Sigmoid colon (tissue), 7 donors: ENCODE measurements around the gene NDOR1. TPM values are rescaled to one million over a fixed set of nuclear protein-coding genes. Genes with fewer than 3 reads are reported as not detected.

Experiments
- DNase-seq: peaks from one replicate; pipeline ENCODE4 v3.0.0-alpha.2; 2019
- H3K27ac ChIP-seq, 4 donors: fragments of 200-600 bp; sonication (generic); one replicate each; pipeline ENCODE4 v1.5.1; 2016 to 2019; ENCODE audit warnings: mild to moderate bottlenecking in 1 of 4
- H3K27me3 ChIP-seq, 3 donors: fragments of 200-600 bp; sonication (generic); one replicate each; pipeline ENCODE4 v1.5.1; 2019; ENCODE audit warnings: mild to moderate bottlenecking in 1 of 3
- H3K36me3 ChIP-seq, 4 donors: fragments of 200-600 bp; sonication (generic); one replicate each; pipeline ENCODE4 v1.5.1; 2016 to 2019
- H3K4me1 ChIP-seq, 4 donors: fragments of 200-600 bp; sonication (generic); one replicate each; pipeline ENCODE4 v1.5.1; 2017 to 2019
- H3K4me3 ChIP-seq, 4 donors: fragments of 200-600 bp; sonication (generic); one replicate each; pipeline ENCODE4 v1.5.1; 2017 to 2019; ENCODE audit warnings: mild to moderate bottlenecking in 2 of 4, moderate library complexity in 1 of 4
- H3K9me3 ChIP-seq, 4 donors: fragments of 200-600 bp in 3 of 4; sonication (generic) in 3 of 4; one replicate each; pipeline versions ENCODE4 v1.5.1 to v1.6.1; 2013 to 2019
- CTCF ChIP-seq, 4 experiments: fragments of 450-650 bp in 3 of 4; fragments of 200-600 bp in 1 of 4; IDR thresholded peaks; one replicate each; pipeline ENCODE4 v1.5.1; 2016 to 2019; ENCODE audit warnings: antibody characterized with exemption in 4 of 4, mild to moderate bottlenecking in 3 of 4, moderate library complexity in 2 of 4
- EP300 ChIP-seq, 4 donors: sonication (generic); formaldehyde crosslinking; IDR thresholded peaks; one replicate each; pipeline ENCODE4 v1.6.1; 2017; ENCODE audit warnings: antibody characterized with exemption in 4 of 4
- POLR2A ChIP-seq, 2 donors: fragments of 450-650 bp; IDR thresholded peaks; one replicate each; pipeline ENCODE4 v1.6.1; 2016; ENCODE audit warnings: antibody characterized with exemption in 2 of 2, mild to moderate bottlenecking in 2 of 2, moderate library complexity in 2 of 2
- POLR2AphosphoS5 ChIP-seq, 4 donors: sonication (generic); formaldehyde crosslinking; IDR thresholded peaks; one replicate each; pipeline ENCODE4 v1.6.1; 2017; ENCODE audit warnings: antibody characterized with exemption in 4 of 4
- WGBS, 2 donors: extraction: QIAGEN DNeasy Blood & Tissue Kit; methylation state at CpG; one replicate each; pipeline ENCODE4 v1.1.7; 2013; 5-methylcytosine and 5-hydroxymethylcytosine counted together
- intact Hi-C: fragments of 100-400 bp; cut with DNase I; formaldehyde crosslinking; loops from one replicate; pipeline ENCODE4 v1.15.1; 2023
- polyA plus RNA-seq, 3 donors: library from polyadenylated mRNA; stranded (reverse); fragments of 200-250 nt; gene quantifications; one replicate each; pipeline ENCODE4 v1.2.3, GENCODE V29; 2013
- total RNA-seq, 4 donors: library from RNA; depleted of rRNA; stranded (reverse); fragments of >200 nt; gene quantifications; one replicate each; pipeline ENCODE4 v1.1.0, GENCODE V29; 2016
- donor health status: healthy with polysubstance abuse.
- donor health status: Bipolar disorder and iron deficiency.
- donor health status: healthy.

NDOR1 gene
- total and polyA plus RNA-seq, 7 donors, result 3.8 to 20.2 (median 5.4) TPM

- TF ChIP-seq POLR2A (IDR thresholded peaks at IDR 0.05), result no peak
- TF ChIP-seq POLR2AphosphoS5 (IDR thresholded peaks at IDR 0.05), result no peak
- no peak for TF ChIP-seq EP300 (IDR thresholded peaks at IDR 0.05)
- no peak for TF ChIP-seq CTCF (IDR thresholded peaks at IDR 0.05)
- Histone ChIP-seq H3K4me3 (no peak overlapping the region), H3K36me3 (peaks cover 0 to 3% (median 0%) of the 10 kb centered on the region in 4 donors), H3K9me3 (no peaks in the 10 kb centered on the region), H3K27me3 (no peaks in the 10 kb centered on the region), H3K4me1 (peaks cover 0 to 77% (median 73%) of the 10 kb centered on the region in 4 donors), H3K27ac (no peak overlapping the region)
- WGBS, 2 donors, result 83 to 91% methylated on average over 8 of the region's 8 CpGs
- intact Hi-C loops, result no loop called here
- no peak for DNase-seq
Measured at GRCh38 chr9:137202966-137203365, 2.5 kb upstream of the NDOR1 start.

- intact Hi-C loops, result loop anchor here (2.0 to 5.0 kb wide), 2 partner anchors 16 to 48 kb away; partner anchors contain the start of genes ANAPC2, SSNA1 and STPG3
- Histone ChIP-seq H3K4me1 (peaks cover 0 to 59% (median 56%) of the 10 kb centered on the region in 4 donors), H3K9me3 (no peaks in the 10 kb centered on the region), H3K27ac (peak overlapping the region; percentile 79 to 90 (median 86)), H3K4me3 (peak overlapping the region; percentile 66 to 99 (median 88)), H3K36me3 (peaks cover 0 to 8% (median 0%) of the 10 kb centered on the region in 4 donors), H3K27me3 (no peaks in the 10 kb centered on the region)
- TF ChIP-seq POLR2A (IDR thresholded peaks at IDR 0.05) (no peak), CTCF (IDR thresholded peaks at IDR 0.05) (no peak), POLR2AphosphoS5 (IDR thresholded peaks at IDR 0.05) (no peak), EP300 (IDR thresholded peaks at IDR 0.05) (no peak)
- DNase-seq, result no peak
- 4 to 16% methylated on average over 21 of the region's 21 CpGs for WGBS, 2 donors
Measured at GRCh38 chr9:137204731-137205125, 772 bp upstream of the NDOR1 start.

GRCh38 chr9:137206602-137207001, 1.1 kb downstream of the NDOR1 start:
- Histone ChIP-seq H3K9me3 (no peaks in the 10 kb centered on the region), H3K27ac (no peak overlapping the region), H3K4me3 (peak overlapping the region in 2 of 4 donors; percentile 93 to 99), H3K4me1 (peaks cover 0 to 50% (median 48%) of the 10 kb centered on the region in 4 donors), H3K36me3 (peaks cover 0 to 8% (median 0%) of the 10 kb centered on the region in 4 donors), H3K27me3 (no peaks in the 10 kb centered on the region)
- DNase-seq, result no peak
- TF ChIP-seq CTCF (IDR thresholded peaks at IDR 0.05) (no peak), POLR2A (IDR thresholded peaks at IDR 0.05) (no peak), EP300 (IDR thresholded peaks at IDR 0.05) (no peak), POLR2AphosphoS5 (IDR thresholded peaks at IDR 0.05) (no peak)
- 65 to 85% methylated on average over 7 of the region's 7 CpGs for WGBS, 2 donors
- intact Hi-C loops, result loop anchor here (5.0 kb wide), 1 partner anchor 46 kb away; the partner anchor contains the start of gene STPG3

GRCh38 chr9:137211532-137211931, 6.0 kb downstream of the NDOR1 start:
- Histone ChIP-seq H3K36me3 (peaks cover 0 to 23% (median 0%) of the 10 kb centered on the region in 4 donors), H3K4me1 (peaks cover 0 to 7% (median 7%) of the 10 kb centered on the region in 4 donors), H3K27me3 (no peaks in the 10 kb centered on the region), H3K27ac (no peak overlapping the region), H3K9me3 (no peaks in the 10 kb centered on the region), H3K4me3 (no peak overlapping the region)
- no peak for DNase-seq
- whole genome bisulfite sequencing, 2 donors, result 86 to 91% methylated on average over 13 of the region's 13 CpGs
- intact Hi-C loops, result no loop called here
- TF ChIP-seq CTCF (IDR thresholded peaks at IDR 0.05) (no peak), POLR2A (IDR thresholded peaks at IDR 0.05) (no peak), EP300 (IDR thresholded peaks at IDR 0.05) (no peak), POLR2AphosphoS5 (IDR thresholded peaks at IDR 0.05) (no peak)

GRCh38 chr9:137212520-137212919, 7.0 kb downstream of the NDOR1 start:
- intact Hi-C loops, result no loop called here
- DNase-seq, result no peak
- 81 to 89% methylated on average over 21 of the region's 21 CpGs for WGBS, 2 donors

More at GRCh38 chr9:137212520-137212919, 7.0 kb downstream of the NDOR1 start:
- no peak for TF ChIP-seq CTCF (IDR thresholded peaks at IDR 0.05)
- TF ChIP-seq POLR2AphosphoS5 (IDR thresholded peaks at IDR 0.05), result no peak
- TF ChIP-seq EP300 (IDR thresholded peaks at IDR 0.05), result no peak
- TF ChIP-seq POLR2A (IDR thresholded peaks at IDR 0.05), result no peak
- no peaks in the 10 kb centered on the region for H3K27me3 ChIP-seq
- peaks cover 0 to 22% (median 0%) of the 10 kb centered on the region in 4 donors for H3K36me3 ChIP-seq
- peaks cover 0 to 5% (median 0%) of the 10 kb centered on the region in 4 donors for H3K4me1 ChIP-seq
- no peak overlapping the region for H3K27ac ChIP-seq
- no peaks in the 10 kb centered on the region for H3K9me3 ChIP-seq
- no peak overlapping the region for H3K4me3 ChIP-seq
